Lower leg skin (tissue), 4 donors: ENCODE data around the gene PKDREJ. TPM values are rescaled to one million over a fixed set of nuclear protein-coding genes. Genes with fewer than 3 reads are reported as not detected.

Source experiments
- DNase-seq, 2 donors: peaks; one replicate each; pipeline ENCODE4 v3.0.0-alpha.2; 2019; ENCODE audit warnings: low spot score in 2 of 2
- H3K4me3 ChIP-seq: fragments of 200-600 bp; sonication (generic); 2 replicates; pipeline ENCODE4 v1.5.1; 2017; ENCODE audit warnings: mild to moderate bottlenecking, low read depth; ENCODE audit not compliant: poor library complexity, severe bottlenecking
- POLR2A ChIP-seq, 2 donors: fragments of 450-650 bp; IDR thresholded peaks; one replicate each; pipeline ENCODE4 v1.6.1; 2016 to 2017; ENCODE audit warnings: antibody characterized with exemption in 2 of 2, mild to moderate bottlenecking in 1 of 2, moderate library complexity in 1 of 2
- WGBS, 2 donors: methylation state at CpG; one replicate each; pipeline ENCODE4 v1.1.5; 2018; 5-methylcytosine and 5-hydroxymethylcytosine counted together
- intact Hi-C: fragments of 100-400 bp; cut with DNase I; formaldehyde crosslinking; loops from one replicate; pipeline ENCODE4 v1.15.0; 2023; ENCODE audit warnings: low total_unique reads
- total RNA-seq, 4 donors: library from RNA; depleted of rRNA; stranded (reverse); fragments of >200 nt; gene quantifications; one replicate each; pipeline ENCODE4 v1.1.0, GENCODE V29; 2016
- TF ChIP-seq, protein P1 (sequence below), 3 donors: fragments of 450-650 bp; IDR thresholded peaks; one replicate each; pipeline ENCODE4 v1.5.1; 2016; ENCODE audit warnings: antibody characterized with exemption in 3 of 3, mild to moderate bottlenecking in 3 of 3, moderate library complexity in 2 of 3

The PKDREJ gene
- total RNA-seq, 4 donors from 2014 or later = 0.15 to 0.23 (median 0.23) TPM; not detected in 1

DNA sequence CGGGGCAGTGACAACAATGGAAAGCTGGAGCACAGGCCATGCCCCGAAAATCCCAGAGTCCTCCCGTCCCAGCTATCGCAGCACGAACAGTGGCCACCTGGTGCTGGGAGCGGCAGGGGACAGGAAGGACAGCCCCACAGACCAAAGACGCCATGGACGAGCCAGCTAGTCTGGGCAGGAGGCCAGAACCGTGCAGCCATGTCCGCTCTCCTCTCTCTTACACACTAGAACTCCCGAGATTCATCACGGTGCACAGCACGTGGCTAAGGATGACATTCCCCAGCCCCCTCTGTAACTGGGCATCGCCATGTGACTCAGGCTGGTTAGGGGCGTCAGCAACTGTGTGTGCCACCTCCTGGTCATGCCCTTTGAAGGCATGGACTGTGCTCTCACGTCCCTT, 17.6 kb downstream of the PKDREJ start:
- no peak overlapping the region for H3K4me3 ChIP-seq
- intact Hi-C loops = no loop called here
- TF ChIP-seq, protein P1, sequence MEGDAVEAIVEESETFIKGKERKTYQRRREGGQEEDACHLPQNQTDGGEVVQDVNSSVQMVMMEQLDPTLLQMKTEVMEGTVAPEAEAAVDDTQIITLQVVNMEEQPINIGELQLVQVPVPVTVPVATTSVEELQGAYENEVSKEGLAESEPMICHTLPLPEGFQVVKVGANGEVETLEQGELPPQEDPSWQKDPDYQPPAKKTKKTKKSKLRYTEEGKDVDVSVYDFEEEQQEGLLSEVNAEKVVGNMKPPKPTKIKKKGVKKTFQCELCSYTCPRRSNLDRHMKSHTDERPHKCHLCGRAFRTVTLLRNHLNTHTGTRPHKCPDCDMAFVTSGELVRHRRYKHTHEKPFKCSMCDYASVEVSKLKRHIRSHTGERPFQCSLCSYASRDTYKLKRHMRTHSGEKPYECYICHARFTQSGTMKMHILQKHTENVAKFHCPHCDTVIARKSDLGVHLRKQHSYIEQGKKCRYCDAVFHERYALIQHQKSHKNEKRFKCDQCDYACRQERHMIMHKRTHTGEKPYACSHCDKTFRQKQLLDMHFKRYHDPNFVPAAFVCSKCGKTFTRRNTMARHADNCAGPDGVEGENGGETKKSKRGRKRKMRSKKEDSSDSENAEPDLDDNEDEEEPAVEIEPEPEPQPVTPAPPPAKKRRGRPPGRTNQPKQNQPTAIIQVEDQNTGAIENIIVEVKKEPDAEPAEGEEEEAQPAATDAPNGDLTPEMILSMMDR (IDR thresholded peaks at IDR 0.05) = no peak
- TF ChIP-seq POLR2A (IDR thresholded peaks at IDR 0.05) = no peak
- 59 to 82% methylated on average over 16 of the region's 16 CpGs for WGBS, 2 donors
- peak in 1 of 2 donors; percentile 82 for DNase-seq

DNA sequence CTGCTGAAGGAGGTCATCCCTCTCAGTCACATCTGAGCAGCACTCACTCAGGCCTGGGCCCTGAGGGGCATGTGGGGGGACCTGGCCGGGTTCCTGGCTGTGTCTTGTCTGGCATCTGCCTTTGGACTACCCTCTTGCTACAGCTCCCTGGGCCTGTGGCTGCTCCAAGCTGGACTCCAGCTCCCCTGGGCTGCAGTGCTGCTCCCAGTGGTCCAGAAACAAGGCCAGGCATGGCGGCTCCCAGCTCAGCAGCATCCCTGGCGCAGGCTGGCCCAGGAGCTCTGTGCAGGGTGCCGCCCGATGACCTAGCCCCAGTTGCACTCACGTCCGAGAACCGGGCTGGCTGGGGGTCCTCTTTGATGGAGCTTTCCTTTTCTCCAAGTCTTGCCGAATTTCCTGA, 18.4 kb downstream of the PKDREJ start:
- intact Hi-C loops = no loop called here
- no peak for DNase-seq
- no peak overlapping the region for H3K4me3 ChIP-seq
- WGBS, 2 donors = 83 to 91% methylated on average over 8 to 9 of the region's 9 CpGs
- no peak for TF ChIP-seq POLR2A (IDR thresholded peaks at IDR 0.05)
- TF ChIP-seq, protein P1 (IDR thresholded peaks at IDR 0.05) = no peak

DNA sequence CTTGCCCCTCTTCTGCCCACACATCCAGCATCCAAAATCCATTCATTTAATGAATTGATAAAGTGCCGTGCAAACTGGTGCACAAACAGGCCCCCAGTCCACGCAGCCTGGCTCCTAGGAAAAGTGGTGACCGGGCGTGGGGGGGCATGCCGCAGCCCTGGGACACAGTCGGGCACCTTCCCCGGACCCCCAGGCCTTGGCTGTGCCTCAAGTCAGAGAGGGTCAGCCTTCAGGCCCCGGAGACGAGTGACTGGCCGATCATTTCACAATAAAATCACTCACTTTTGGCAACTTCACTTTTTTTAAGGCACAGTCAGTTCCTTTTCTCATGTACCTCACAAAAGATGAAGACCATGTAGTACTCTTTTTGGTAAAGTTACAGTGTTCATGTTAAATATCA, 21.1 kb downstream of the PKDREJ start:
- no peak for DNase-seq

DNA sequence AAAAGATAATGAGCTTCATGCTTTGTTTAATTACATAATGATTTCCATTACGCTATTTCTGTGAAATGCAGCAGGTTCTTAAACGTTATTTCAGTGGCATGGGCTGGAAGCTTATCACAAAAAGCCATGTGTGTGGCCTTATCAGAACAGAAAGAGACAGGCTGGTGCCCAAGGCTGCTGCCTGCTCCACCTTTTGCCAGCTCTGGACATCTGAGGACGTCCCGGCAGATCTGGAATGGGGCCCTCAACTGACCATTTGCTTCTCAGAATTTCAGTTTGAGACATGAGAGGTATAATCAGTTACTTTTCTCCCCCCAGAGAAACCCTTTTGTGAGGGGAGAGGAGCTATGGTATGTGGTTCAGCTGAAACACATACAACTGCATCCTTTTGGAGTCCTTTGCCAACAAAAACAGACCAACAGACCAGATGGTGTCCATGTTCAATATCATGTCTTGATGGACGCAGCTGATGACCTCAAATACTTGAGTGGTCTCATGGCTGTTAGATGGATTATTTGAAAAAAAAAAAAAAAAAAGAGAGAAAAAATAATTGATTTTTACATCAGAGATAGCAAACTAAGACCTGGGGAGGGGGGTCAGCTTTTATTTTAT, 21.6 kb downstream of the PKDREJ start:
- TF ChIP-seq POLR2A (IDR thresholded peaks at IDR 0.05) = no peak
- TF ChIP-seq, protein P1 (IDR thresholded peaks at IDR 0.05) = no peak
- intact Hi-C loops = no loop called here
- no peak overlapping the region for H3K4me3 ChIP-seq
- WGBS, 2 donors = 77 to 82% methylated on average over 5 of the region's 5 CpGs
- DNase-seq = no peak

More for the DNA sequence above, 21.1 kb downstream of the PKDREJ start:
- WGBS, 2 donors = 88 to 93% methylated on average over 10 of the region's 10 CpGs
- intact Hi-C loops = no loop called here
- no peak for TF ChIP-seq POLR2A (IDR thresholded peaks at IDR 0.05)
- TF ChIP-seq, protein P1 (IDR thresholded peaks at IDR 0.05) = no peak
- no peak overlapping the region for H3K4me3 ChIP-seq

DNA sequence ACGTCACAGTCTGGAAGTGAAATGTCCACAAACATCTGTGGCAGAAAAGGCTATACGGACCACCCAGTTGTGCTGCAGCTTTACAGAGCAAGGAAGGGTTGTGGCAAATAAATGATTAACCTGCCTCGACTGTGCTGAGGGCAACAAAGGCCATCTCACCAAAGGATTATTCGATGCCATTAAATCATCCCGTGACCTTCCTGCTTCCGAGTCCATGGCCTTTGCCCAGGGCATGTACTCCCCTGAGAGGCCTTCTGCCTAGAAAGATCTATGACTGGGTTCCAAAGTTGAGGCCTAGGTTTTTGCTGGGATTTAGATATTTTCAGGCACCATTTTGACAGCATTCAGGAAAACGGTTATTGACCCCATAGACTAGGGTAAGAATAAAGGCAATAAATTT, 22.2 kb downstream of the PKDREJ start:
- no peak overlapping the region for H3K4me3 ChIP-seq
- TF ChIP-seq, protein P1 (IDR thresholded peaks at IDR 0.05) = no peak
- TF ChIP-seq POLR2A (IDR thresholded peaks at IDR 0.05) = no peak
- intact Hi-C loops = no loop called here
- DNase-seq = no peak
- WGBS, 2 donors = 81 to 89% methylated on average over 7 of the region's 7 CpGs

DNA sequence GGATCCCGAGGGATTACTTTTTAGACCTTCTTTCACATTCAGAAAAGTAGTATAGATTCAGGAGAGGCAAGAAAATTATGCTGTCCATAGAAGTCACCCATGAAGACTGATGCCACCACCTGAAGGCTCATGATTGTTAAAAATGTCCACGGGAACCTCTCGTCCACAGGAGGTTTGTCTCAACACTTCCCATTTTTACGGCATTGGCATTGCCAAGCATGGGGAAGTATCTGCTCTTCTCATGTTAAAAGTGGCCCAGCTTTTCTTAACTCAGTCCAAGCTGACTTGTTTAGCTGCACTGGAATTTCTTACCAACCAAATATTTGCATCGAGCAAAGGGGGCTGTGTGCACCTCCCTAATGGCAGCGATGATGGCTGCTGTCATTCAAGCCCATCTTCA, 22.6 kb downstream of the PKDREJ start:
- TF ChIP-seq POLR2A (IDR thresholded peaks at IDR 0.05) = no peak
- TF ChIP-seq, protein P1 (IDR thresholded peaks at IDR 0.05) = no peak
- H3K4me3 ChIP-seq = no peak overlapping the region
- intact Hi-C loops = no loop called here
- WGBS, 2 donors = 86 to 94% methylated on average over 6 of the region's 6 CpGs
- no peak for DNase-seq
